ENCODE results near the gene RAB7A.

- TF ChIP-seq, protein P1, sequence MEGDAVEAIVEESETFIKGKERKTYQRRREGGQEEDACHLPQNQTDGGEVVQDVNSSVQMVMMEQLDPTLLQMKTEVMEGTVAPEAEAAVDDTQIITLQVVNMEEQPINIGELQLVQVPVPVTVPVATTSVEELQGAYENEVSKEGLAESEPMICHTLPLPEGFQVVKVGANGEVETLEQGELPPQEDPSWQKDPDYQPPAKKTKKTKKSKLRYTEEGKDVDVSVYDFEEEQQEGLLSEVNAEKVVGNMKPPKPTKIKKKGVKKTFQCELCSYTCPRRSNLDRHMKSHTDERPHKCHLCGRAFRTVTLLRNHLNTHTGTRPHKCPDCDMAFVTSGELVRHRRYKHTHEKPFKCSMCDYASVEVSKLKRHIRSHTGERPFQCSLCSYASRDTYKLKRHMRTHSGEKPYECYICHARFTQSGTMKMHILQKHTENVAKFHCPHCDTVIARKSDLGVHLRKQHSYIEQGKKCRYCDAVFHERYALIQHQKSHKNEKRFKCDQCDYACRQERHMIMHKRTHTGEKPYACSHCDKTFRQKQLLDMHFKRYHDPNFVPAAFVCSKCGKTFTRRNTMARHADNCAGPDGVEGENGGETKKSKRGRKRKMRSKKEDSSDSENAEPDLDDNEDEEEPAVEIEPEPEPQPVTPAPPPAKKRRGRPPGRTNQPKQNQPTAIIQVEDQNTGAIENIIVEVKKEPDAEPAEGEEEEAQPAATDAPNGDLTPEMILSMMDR (IDR thresholded peaks at IDR 0.05) = no peak
- no peak for TF ChIP-seq POLR2AphosphoS5 (IDR thresholded peaks at IDR 0.05)
These were observed 58.9 kb downstream of the RAB7A start for GRCh38 chr3:128784843-128785242.

All from stomach (tissue), 4 donors.